HUDEP-2 (cell line): ENCODE data around the gene NUBPL.

Experiments
- DNase-seq, 76 experiments: peaks; one replicate each; lab custom pipeline; 2025; ENCODE audit not compliant: unreplicated experiment in 76 of 76; lab: John Stamatoyannopoulos, UW

Gene NUBPL

GRCh38 chr14:31898838-31899528 is 337.8 kb downstream of the NUBPL start:
- DNase-seq, result no peak

GRCh38 chr14:31902002-31902401 is 340.8 kb downstream of the NUBPL start:
- DNase-seq, result peak in 7 of 76 experiments; percentile 4 to 52 (median 23)

GRCh38 chr14:31902945-31903646 is 341.9 kb downstream of the NUBPL start:
- peak in 22 of 76 experiments; percentile 1 to 77 (median 19) for DNase-seq

GRCh38 chr14:31909977-31910376 is 348.8 kb downstream of the NUBPL start:
- DNase-seq, result no peak
